GM18508 (cell line): ENCODE measurements around the gene CYP2S1.

Experiments
- ATAC-seq: cut with Tn5 transposase; IDR thresholded peaks from one replicate; pipeline ENCODE4 v1.9.1; 2021; ENCODE audit warnings: moderate number of reproducible peaks; ENCODE audit not compliant: insufficient read depth, unreplicated experiment

Gene CYP2S1

DNA sequence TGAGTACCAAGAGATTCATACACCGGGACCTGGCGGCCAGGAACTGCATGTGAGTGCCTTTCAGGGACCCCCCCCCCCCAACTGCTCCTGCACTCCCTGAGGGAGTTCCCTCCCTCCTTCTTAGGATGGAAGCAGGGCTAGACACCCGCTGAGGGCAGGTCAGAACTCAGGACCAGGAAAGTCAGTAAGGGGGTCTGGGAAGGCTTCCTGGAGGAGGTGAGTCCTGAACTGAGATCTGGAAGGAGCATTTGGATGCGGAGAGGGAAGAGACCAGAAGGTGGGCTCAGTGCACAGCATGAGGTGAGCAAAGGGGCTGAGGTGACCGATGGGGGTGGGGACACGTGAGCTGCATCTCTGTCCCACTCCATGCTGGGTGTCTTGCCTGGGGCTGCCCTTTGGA, 60.6 kb downstream of the CYP2S1 start:
- ATAC-seq = no peak

DNA sequence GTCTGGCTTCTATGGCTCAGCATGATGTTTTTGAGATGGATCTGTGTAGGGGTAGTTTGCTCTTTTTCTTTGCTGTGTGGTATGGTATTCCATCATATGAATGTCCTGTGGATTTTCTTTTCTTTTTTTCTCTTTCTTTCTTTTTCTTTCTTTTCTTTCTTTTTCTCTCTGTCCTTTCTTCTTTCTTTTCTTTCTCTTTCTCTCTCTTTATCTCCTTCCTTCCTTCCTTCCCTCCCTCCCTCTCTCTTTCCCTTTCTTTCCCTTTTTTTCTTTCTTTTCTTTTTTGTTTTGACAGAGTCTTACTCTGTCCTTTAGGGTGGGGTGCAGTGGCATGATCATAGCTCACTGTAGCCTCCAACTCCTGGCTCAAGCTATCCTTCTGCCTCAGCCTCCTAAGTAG, 62.2 kb downstream of the CYP2S1 start:
- no peak for ATAC-seq
